ENCODE results near the gene SCYGR5. TPM values are rescaled to one million over a fixed set of nuclear protein-coding genes. Genes with fewer than 3 reads are reported as not detected.

SCYGR5 gene
- total and polyA plus RNA-seq, 12 donors: not detected

- WGBS, 2 donors: 80 to 83% methylated on average over 6 of the region's 6 CpGs
- DNase-seq (no peak), ATAC-seq (no peak)
- TF ChIP-seq CTCF (IDR thresholded peaks at IDR 0.05): no peak
- H3K9me3 ChIP-seq: no peaks in the 10 kb centered on the region
- no peak overlapping the region for H3K4me3 ChIP-seq
- H3K27ac ChIP-seq: no peak overlapping the region
- intact Hi-C loops (cut with DNase I): no loop called here
- no peaks in the 10 kb centered on the region for H3K36me3 ChIP-seq
- no peaks in the 10 kb centered on the region for H3K4me1 ChIP-seq
- peaks cover 0 to 17% (median 7%) of the 10 kb centered on the region in 7 donors for H3K27me3 ChIP-seq
Measured at GRCh38 chr2:227632827-227633226, 33.8 kb upstream of the SCYGR5 start.

- Histone ChIP-seq H3K9me3 (no peaks in the 10 kb centered on the region), H3K36me3 (no peaks in the 10 kb centered on the region), H3K27ac (no peak overlapping the region), H3K27me3 (peaks cover 0 to 11% (median 7%) of the 10 kb centered on the region in 7 donors), H3K4me1 (no peaks in the 10 kb centered on the region), H3K4me3 (no peak overlapping the region)
- 71 to 78% methylated on average over 3 of the region's 3 CpGs for WGBS, 2 donors
- DNase-seq (no peak), ATAC-seq (no peak)
- no peak for TF ChIP-seq CTCF (IDR thresholded peaks at IDR 0.05)
- intact Hi-C loops (cut with DNase I): no loop called here
Measured at GRCh38 chr2:227634201-227634600, 32.4 kb upstream of the SCYGR5 start.

GRCh38 chr2:227642656-227643055, 23.9 kb upstream of the SCYGR5 start:
- H3K4me3 ChIP-seq: no peak overlapping the region
- no peaks in the 10 kb centered on the region for H3K4me1 ChIP-seq
- TF ChIP-seq CTCF (IDR thresholded peaks at IDR 0.05): no peak
- no peaks in the 10 kb centered on the region for H3K36me3 ChIP-seq
- H3K27ac ChIP-seq: no peak overlapping the region
- 4 to 11% methylated on average over 2 of the region's 2 CpGs for WGBS, 2 donors
- ATAC-seq (no peak), DNase-seq (no peak)
- intact Hi-C loops (cut with DNase I): no loop called here
- peaks cover 0 to 5% (median 0%) of the 10 kb centered on the region in 7 donors for H3K27me3 ChIP-seq
- no peaks in the 10 kb centered on the region for H3K9me3 ChIP-seq

- Histone ChIP-seq H3K4me1 (no peaks in the 10 kb centered on the region), H3K27ac (no peak overlapping the region), H3K4me3 (no peak overlapping the region), H3K9me3 (no peaks in the 10 kb centered on the region), H3K36me3 (no peaks in the 10 kb centered on the region), H3K27me3 (peaks cover 0 to 5% (median 0%) of the 10 kb centered on the region in 7 donors)
- intact Hi-C loops (cut with DNase I): no loop called here
- ATAC-seq: no peak
- WGBS, 2 donors: 82 to 88% methylated on average over 5 of the region's 5 CpGs
- DNase-seq: no peak
- TF ChIP-seq CTCF (IDR thresholded peaks at IDR 0.05): no peak
Measured at GRCh38 chr2:227643990-227644551, 22.5 kb upstream of the SCYGR5 start.

All from heart right ventricle (tissue), 16 donors.